SK-N-SH (cell line): ENCODE measurements around the gene MAML3. TPM values are rescaled to one million over a fixed set of nuclear protein-coding genes. Genes with fewer than 3 reads are reported as not detected.

Experiments used
- CTCF ChIA-PET: fragments of 300-600, 350-600 bp; formaldehyde crosslinking; extraction: SDS; loops from one replicate; lab custom pipeline; 2021; lab: Yijun Ruan, JAX
- POLR2A ChIA-PET: fragments of 350-600 bp; sonication (Branson Sonifier 250); formaldehyde crosslinking; extraction: SDS; loops from one replicate; lab custom pipeline; 2020; ENCODE audit warnings: antibody characterized with exemption, inconsistent platforms; lab: Yijun Ruan, JAX
- DNase-seq: peaks from one replicate; pipeline ENCODE4 v3.0.0; 2012
- H2AFZ ChIP-seq: fragments of 200-600 bp; sonication (generic); 2 replicates; pipeline ENCODE4 v1.8.1; 2016; ENCODE audit warnings: antibody characterized with exemption, mild to moderate bottlenecking, low read depth
- H3F3A ChIP-seq: fragments of 200-600 bp; sonication (generic); replicated peaks from 2 replicates; pipeline ENCODE3; 2016; ENCODE audit warnings: antibody characterized with exemption, mild to moderate bottlenecking; ENCODE audit not compliant: insufficient read depth
- H3K27ac ChIP-seq, 2 experiments: fragments of 200-500 bp in 1 of 2; fragments of 200-600 bp in 1 of 2; sonication (Bioruptor generic) in 1 of 2; sonication (generic), shearing (Covaris generic) in 1 of 2; 2 replicates each; pipeline versions ENCODE4 v1.5.1 to v1.6.1; 2014 to 2016; ENCODE audit warnings: low read depth in 2 of 2, inconsistent platforms in 1 of 2, low read length in 1 of 2, mild to moderate bottlenecking in 1 of 2, mixed read lengths in 1 of 2
- H3K27me3 ChIP-seq: fragments of 200-600 bp; sonication (generic), shearing (Covaris generic); 2 replicates; pipeline ENCODE4 v1.6.1; 2016; ENCODE audit warnings: mixed run types; ENCODE audit not compliant: insufficient read depth
- H3K36me3 ChIP-seq, 2 experiments: fragments of 200-500 bp in 1 of 2; fragments of 200-600 bp in 1 of 2; sonication (Bioruptor generic) in 1 of 2; sonication (generic) in 1 of 2; replicated peaks in 1 of 2; 2 replicates each; pipeline versions ENCODE3 to v1.5.1; 2014 to 2016; ENCODE audit warnings: low read length in 1 of 2, mild to moderate bottlenecking in 1 of 2; ENCODE audit not compliant: insufficient read depth in 2 of 2, control insufficient read depth in 1 of 2
- H3K4me1 ChIP-seq, 2 experiments: fragments of 200-500 bp in 1 of 2; fragments of 200-600 bp in 1 of 2; sonication (Bioruptor generic) in 1 of 2; sonication (generic), shearing (Covaris generic) in 1 of 2; 2 replicates each; pipeline versions ENCODE4 v1.5.1 to v1.6.1; 2014 to 2016; ENCODE audit warnings: low read depth in 1 of 2, low read length in 1 of 2, mixed run types in 1 of 2; ENCODE audit not compliant: insufficient read depth in 2 of 2, control insufficient read depth in 1 of 2
- H3K4me2 ChIP-seq: fragments of 200-600 bp; sonication (generic), shearing (Covaris generic); 2 replicates; pipeline ENCODE4 v1.6.1; 2017; ENCODE audit warnings: mixed run types
- H3K4me3 ChIP-seq, 2 experiments: fragments of 200-500 bp in 1 of 2; fragments of 200-600 bp in 1 of 2; sonication (Bioruptor generic) in 1 of 2; sonication (generic), shearing (Covaris generic) in 1 of 2; 2 replicates each; pipeline versions ENCODE4 v1.5.1 to v1.8.1; 2014 to 2016; ENCODE audit warnings: low read depth in 2 of 2, inconsistent platforms in 1 of 2, low read length in 1 of 2, mild to moderate bottlenecking in 1 of 2, mixed read lengths in 1 of 2, moderate library complexity in 1 of 2
- H3K79me2 ChIP-seq: fragments of 200-600 bp; sonication (generic); 2 replicates; pipeline ENCODE4 v1.8.1; 2017; ENCODE audit warnings: mild to moderate bottlenecking; ENCODE audit not compliant: insufficient read depth
- H3K9ac ChIP-seq: fragments of 200-600 bp; sonication (generic); 2 replicates; pipeline ENCODE4 v1.6.1; 2017; ENCODE audit warnings: mixed run types
- H3K9me2 ChIP-seq: fragments of 200-600 bp; sonication (generic); 2 replicates; pipeline ENCODE4 v1.6.1; 2017; ENCODE audit warnings: mixed run types
- H3K9me3 ChIP-seq: fragments of 200-600 bp; sonication (generic); 2 replicates; pipeline ENCODE4 v1.6.1; 2017; ENCODE audit warnings: mixed run types, mild to moderate bottlenecking, moderate library complexity
- H4K20me1 ChIP-seq: fragments of 200-600 bp; sonication (generic); 2 replicates; pipeline ENCODE4 v1.6.1; 2017; ENCODE audit warnings: mild to moderate bottlenecking, mixed run types; ENCODE audit not compliant: insufficient read depth
- CHD2 ChIP-seq: fragments of 150-350 bp; IDR thresholded peaks from 2 replicates; pipeline ENCODE4 v1.6.1; 2018; ENCODE audit warnings: low read length; ENCODE audit not compliant: partially characterized antibody
- CTCF ChIP-seq: fragments of 200-600 bp; sonication (generic); IDR thresholded peaks from 2 replicates; pipeline ENCODE4 v1.6.1; 2017; ENCODE audit warnings: antibody characterized with exemption, mild to moderate bottlenecking, moderate library complexity
- EP300 ChIP-seq, 2 experiments: IDR thresholded peaks; 2 replicates each; pipeline versions ENCODE4 v1.4.0 to v1.6.1; 2012; ENCODE audit warnings: borderline replicate concordance in 1 of 2, low read depth in 1 of 2, low read length in 1 of 2
- EZH2phosphoT487 ChIP-seq: fragments of 200-600 bp; sonication (generic); IDR thresholded peaks from 2 replicates; pipeline ENCODE4 v1.6.1; 2017; ENCODE audit warnings: low read depth, mixed run types, mild to moderate bottlenecking, antibody characterized with exemption, moderate library complexity, borderline replicate concordance
- FOXJ3 ChIP-seq: sonication (generic); formaldehyde crosslinking; IDR thresholded peaks from 2 replicates; pipeline ENCODE4 v1.5.1; 2020; ENCODE audit warnings: mild to moderate bottlenecking, missing genetic modification reagents
- FOXM1 ChIP-seq: IDR thresholded peaks from 2 replicates; pipeline ENCODE4 v1.4.0; 2012; ENCODE audit warnings: low read depth, mild to moderate bottlenecking
- GATA2 ChIP-seq: sonication (generic); formaldehyde crosslinking; IDR thresholded peaks from 2 replicates; pipeline ENCODE4 v1.5.0; 2020; ENCODE audit warnings: mild to moderate bottlenecking, missing genetic modification reagents
- MAX ChIP-seq: IDR thresholded peaks from 2 replicates; pipeline ENCODE4 v1.4.0; 2012; ENCODE audit warnings: low read depth
- NFIC ChIP-seq: IDR thresholded peaks from 2 replicates; pipeline ENCODE4 v1.4.0; 2012; ENCODE audit warnings: borderline replicate concordance
- NRF1 ChIP-seq: IDR thresholded peaks from 2 replicates; pipeline ENCODE4 v1.6.1; 2012; ENCODE audit warnings: low read depth, mild to moderate bottlenecking, low read length
- POLR2AphosphoS5 ChIP-seq: IDR thresholded peaks from 2 replicates; pipeline ENCODE4 v1.6.1; 2012; ENCODE audit warnings: low read depth, low read length
- RAD21 ChIP-seq: IDR thresholded peaks from 2 replicates; pipeline ENCODE4 v1.6.1; 2012; ENCODE audit warnings: mild to moderate bottlenecking, low read length
- RCOR1 ChIP-seq: fragments of 150-350 bp; IDR thresholded peaks from 2 replicates; pipeline ENCODE4 v1.6.1; 2017; ENCODE audit warnings: antibody characterized with exemption, low read length
- RFX5 ChIP-seq: IDR thresholded peaks from 2 replicates; pipeline ENCODE4 v1.6.1; 2012; ENCODE audit warnings: mild to moderate bottlenecking, improper control_type of control experiment, low read length
- RXRA ChIP-seq: IDR thresholded peaks from 2 replicates; pipeline ENCODE4 v1.4.0; 2012; ENCODE audit warnings: low read depth, mild to moderate bottlenecking, borderline replicate concordance
- SMC3 ChIP-seq: IDR thresholded peaks from 2 replicates; pipeline ENCODE4 v1.6.1; 2012; ENCODE audit warnings: low read depth, low read length, improper control_type of control experiment
- TAF1 ChIP-seq: IDR thresholded peaks from 2 replicates; pipeline ENCODE4 v1.6.1; 2012; ENCODE audit warnings: low read depth, mild to moderate bottlenecking, low read length, moderate library complexity, borderline replicate concordance
- WGBS: methylation state at CpG from one replicate; pipeline ENCODE4 v1.1.6; 2017; ENCODE audit warnings: low lambda C conversion rate; 5-methylcytosine and 5-hydroxymethylcytosine counted together
- polyA plus RNA-seq, 3 experiments: library from polyadenylated mRNA; depleted of rRNA; stranded (reverse); fragments of >200 nt; gene quantifications; 2 replicates each; pipeline ENCODE4 v1.2.3, GENCODE V29; 2012
- TF ChIP-seq, protein P1 (sequence below): IDR thresholded peaks from 2 replicates; pipeline ENCODE4 v1.6.1; 2012; ENCODE audit warnings: mild to moderate bottlenecking, low read depth, low read length, moderate library complexity
- TF ChIP-seq, protein P2 (sequence below): fragments of 150-350 bp; IDR thresholded peaks from 2 replicates; pipeline ENCODE4 v1.6.1; 2017; ENCODE audit warnings: antibody characterized with exemption, low read length, low read depth, borderline replicate concordance

The MAML3 gene
- polyA plus RNA-seq, 1 of the 3 experiments (the other 2 are of a cell fraction), result 5.3 TPM

- H3K79me2 ChIP-seq, result no peaks in the 10 kb centered on the region
- H4K20me1 ChIP-seq, result no peaks in the 10 kb centered on the region
- no peaks in the 10 kb centered on the region for H3K9me2 ChIP-seq
- POLR2A ChIA-PET, result no interaction called here
- no peak for DNase-seq
- peaks cover 0 to 15% of the 10 kb centered on the region in 2 experiments; a peak in 2 of 4 replicates for H3K4me1 ChIP-seq
- H2AFZ ChIP-seq, result no peak overlapping the region
- no peak overlapping the region for H3K27ac ChIP-seq
- no peaks in the 10 kb centered on the region for H3F3A ChIP-seq
- no peak overlapping the region for H3K4me3 ChIP-seq
- CTCF ChIA-PET, result interaction anchor here (1.6 kb wide), 1 partner anchor 72 kb away, joined by 8 read pairs; no protein-coding TSS in a partner anchor
- no peak overlapping the region for H3K9ac ChIP-seq
- TF ChIP-seq MAX (no peak), NFIC (no peak), SMC3 (no peak), CTCF (no peak), POLR2AphosphoS5 (no peak), TAF1 (no peak), RCOR1 (no peak), FOXJ3 (CRISPR knock-in tag) (no peak), CHD2 (no peak), RXRA (no peak), RAD21 (no peak), RFX5 (no peak), EZH2phosphoT487 (no peak), GATA2 (CRISPR knock-in tag) (no peak), EP300 (IDR thresholded peaks at IDR 0.05; ENCODE audit: borderline replicate concordance in 1 of 2, low read depth in 1 of 2, low read length in 1 of 2) (no peak), FOXM1 (no peak), NRF1 (no peak)
- TF ChIP-seq, protein P1, sequence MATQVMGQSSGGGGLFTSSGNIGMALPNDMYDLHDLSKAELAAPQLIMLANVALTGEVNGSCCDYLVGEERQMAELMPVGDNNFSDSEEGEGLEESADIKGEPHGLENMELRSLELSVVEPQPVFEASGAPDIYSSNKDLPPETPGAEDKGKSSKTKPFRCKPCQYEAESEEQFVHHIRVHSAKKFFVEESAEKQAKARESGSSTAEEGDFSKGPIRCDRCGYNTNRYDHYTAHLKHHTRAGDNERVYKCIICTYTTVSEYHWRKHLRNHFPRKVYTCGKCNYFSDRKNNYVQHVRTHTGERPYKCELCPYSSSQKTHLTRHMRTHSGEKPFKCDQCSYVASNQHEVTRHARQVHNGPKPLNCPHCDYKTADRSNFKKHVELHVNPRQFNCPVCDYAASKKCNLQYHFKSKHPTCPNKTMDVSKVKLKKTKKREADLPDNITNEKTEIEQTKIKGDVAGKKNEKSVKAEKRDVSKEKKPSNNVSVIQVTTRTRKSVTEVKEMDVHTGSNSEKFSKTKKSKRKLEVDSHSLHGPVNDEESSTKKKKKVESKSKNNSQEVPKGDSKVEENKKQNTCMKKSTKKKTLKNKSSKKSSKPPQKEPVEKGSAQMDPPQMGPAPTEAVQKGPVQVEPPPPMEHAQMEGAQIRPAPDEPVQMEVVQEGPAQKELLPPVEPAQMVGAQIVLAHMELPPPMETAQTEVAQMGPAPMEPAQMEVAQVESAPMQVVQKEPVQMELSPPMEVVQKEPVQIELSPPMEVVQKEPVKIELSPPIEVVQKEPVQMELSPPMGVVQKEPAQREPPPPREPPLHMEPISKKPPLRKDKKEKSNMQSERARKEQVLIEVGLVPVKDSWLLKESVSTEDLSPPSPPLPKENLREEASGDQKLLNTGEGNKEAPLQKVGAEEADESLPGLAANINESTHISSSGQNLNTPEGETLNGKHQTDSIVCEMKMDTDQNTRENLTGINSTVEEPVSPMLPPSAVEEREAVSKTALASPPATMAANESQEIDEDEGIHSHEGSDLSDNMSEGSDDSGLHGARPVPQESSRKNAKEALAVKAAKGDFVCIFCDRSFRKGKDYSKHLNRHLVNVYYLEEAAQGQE, result no peak
- TF ChIP-seq, protein P2, sequence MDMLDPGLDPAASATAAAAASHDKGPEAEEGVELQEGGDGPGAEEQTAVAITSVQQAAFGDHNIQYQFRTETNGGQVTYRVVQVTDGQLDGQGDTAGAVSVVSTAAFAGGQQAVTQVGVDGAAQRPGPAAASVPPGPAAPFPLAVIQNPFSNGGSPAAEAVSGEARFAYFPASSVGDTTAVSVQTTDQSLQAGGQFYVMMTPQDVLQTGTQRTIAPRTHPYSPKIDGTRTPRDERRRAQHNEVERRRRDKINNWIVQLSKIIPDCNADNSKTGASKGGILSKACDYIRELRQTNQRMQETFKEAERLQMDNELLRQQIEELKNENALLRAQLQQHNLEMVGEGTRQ, result no peak
- H3K4me2 ChIP-seq, result no peak overlapping the region
- H3K36me3 ChIP-seq, result peaks cover 3 to 25% of the 10 kb centered on the region in 2 experiments
- H3K9me3 ChIP-seq, result no peaks in the 10 kb centered on the region
- WGBS, result 100% methylated on average over 3 of the region's 3 CpGs
- H3K27me3 ChIP-seq, result no peaks in the 10 kb centered on the region
Measured at GRCh38 chr4:139728840-139729239, 425.1 kb downstream of the MAML3 start.
